Nephron progenitor cell (in vitro differentiated cells): Measurements from ENCODE around the gene C10orf90.

Experiments used
- DNase-seq: peaks from one replicate; pipeline ENCODE4 v3.0.0; 2021
- H3K27ac Mint-ChIP-seq: 2 replicates; pipeline ENCODE4 v1.8.0; 2021; ENCODE audit warnings: mild to moderate bottlenecking, moderate library complexity, mixed read lengths
- H3K27me3 Mint-ChIP-seq: 2 replicates; pipeline ENCODE4 v1.8.0; 2021; ENCODE audit warnings: mild to moderate bottlenecking, low read depth, mixed read lengths; ENCODE audit not compliant: poor library complexity
- H3K36me3 Mint-ChIP-seq: 2 replicates; pipeline ENCODE4 v1.8.0; 2021; ENCODE audit warnings: low read depth, mixed read lengths
- H3K4me1 Mint-ChIP-seq: 2 replicates; pipeline ENCODE4 v1.8.0; 2021; ENCODE audit warnings: mixed read lengths
- H3K4me3 Mint-ChIP-seq: 2 replicates; pipeline ENCODE4 v1.8.0; 2021; ENCODE audit warnings: mild to moderate bottlenecking, moderate library complexity, mixed read lengths
- H3K9me3 Mint-ChIP-seq: 2 replicates; pipeline ENCODE4 v1.8.0; 2021; ENCODE audit warnings: mild to moderate bottlenecking, moderate library complexity, mixed read lengths
- TF ChIP-seq, protein P1 (sequence below): fragments of 200-600 bp; sonication (generic); IDR thresholded peaks from 2 replicates; pipeline ENCODE4 v1.5.0; 2021; ENCODE audit warnings: antibody characterized with exemption

C10orf90 gene

DNA sequence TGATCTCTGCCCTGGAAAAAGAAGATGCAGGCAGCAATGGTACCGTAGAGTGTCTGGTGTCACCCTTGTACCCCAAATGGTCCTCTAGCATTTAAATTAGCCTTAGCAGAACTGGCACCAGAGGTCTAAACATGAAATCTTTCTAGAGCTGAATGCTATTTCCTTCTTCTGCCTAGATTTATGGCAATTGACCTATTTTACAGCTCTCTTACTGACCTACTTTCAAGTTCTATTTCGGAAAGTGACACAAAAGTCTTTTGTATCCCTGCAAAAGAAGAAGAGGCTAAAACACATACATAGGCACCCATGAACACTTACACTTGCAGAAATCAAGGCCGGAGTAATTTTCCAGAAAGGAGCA lies 272.1 kb downstream of the C10orf90 start:
- Mint-ChIP-seq H3K4me1 (peaks cover 39% of the 10 kb centered on the region), H3K27ac (no peak overlapping the region), H3K9me3 (peaks cover 4% of the 10 kb centered on the region), H3K4me3 (no peak overlapping the region), H3K36me3 (no peaks in the 10 kb centered on the region), H3K27me3 (peaks cover 6% of the 10 kb centered on the region)
- no peak for DNase-seq
- TF ChIP-seq, protein P1, sequence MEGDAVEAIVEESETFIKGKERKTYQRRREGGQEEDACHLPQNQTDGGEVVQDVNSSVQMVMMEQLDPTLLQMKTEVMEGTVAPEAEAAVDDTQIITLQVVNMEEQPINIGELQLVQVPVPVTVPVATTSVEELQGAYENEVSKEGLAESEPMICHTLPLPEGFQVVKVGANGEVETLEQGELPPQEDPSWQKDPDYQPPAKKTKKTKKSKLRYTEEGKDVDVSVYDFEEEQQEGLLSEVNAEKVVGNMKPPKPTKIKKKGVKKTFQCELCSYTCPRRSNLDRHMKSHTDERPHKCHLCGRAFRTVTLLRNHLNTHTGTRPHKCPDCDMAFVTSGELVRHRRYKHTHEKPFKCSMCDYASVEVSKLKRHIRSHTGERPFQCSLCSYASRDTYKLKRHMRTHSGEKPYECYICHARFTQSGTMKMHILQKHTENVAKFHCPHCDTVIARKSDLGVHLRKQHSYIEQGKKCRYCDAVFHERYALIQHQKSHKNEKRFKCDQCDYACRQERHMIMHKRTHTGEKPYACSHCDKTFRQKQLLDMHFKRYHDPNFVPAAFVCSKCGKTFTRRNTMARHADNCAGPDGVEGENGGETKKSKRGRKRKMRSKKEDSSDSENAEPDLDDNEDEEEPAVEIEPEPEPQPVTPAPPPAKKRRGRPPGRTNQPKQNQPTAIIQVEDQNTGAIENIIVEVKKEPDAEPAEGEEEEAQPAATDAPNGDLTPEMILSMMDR: no peak

DNA sequence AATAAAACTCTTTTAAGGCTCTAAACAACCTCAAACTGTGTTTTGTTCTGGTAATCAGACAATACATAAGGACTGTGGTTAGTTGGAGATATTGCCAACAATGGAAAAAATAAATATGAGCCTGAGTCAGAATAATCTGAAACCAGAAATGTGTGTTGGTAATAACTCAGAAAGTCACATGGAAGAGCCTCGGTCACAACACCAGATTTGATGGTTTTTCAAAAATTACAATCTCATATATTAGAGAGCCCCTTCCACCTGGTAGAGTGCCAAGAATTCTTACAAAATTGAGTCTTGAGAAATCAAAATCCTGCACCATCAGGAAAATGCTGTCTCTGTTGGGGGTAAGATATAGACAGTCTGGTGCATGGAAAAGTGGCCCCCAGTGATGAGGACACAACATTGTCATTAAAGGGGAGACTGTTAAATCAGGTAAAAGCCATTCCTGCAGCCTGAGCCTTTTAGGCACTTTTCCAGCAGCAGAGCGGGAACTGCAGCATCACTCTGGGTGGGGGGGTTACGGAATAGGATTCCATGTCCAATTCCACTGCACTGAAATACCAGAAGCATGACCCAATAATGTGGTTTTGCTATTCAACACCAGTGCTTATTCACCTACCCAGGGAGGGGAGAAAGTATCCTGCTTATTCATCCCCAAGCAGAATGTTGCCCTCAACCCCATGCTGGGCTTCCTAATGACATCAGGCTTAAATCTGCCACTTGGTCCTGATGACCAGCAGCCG lies 272.7 kb downstream of the C10orf90 start:
- H3K4me1 Mint-ChIP-seq: peaks cover 34% of the 10 kb centered on the region
- H3K27ac Mint-ChIP-seq: no peak overlapping the region
- no peak overlapping the region for H3K4me3 Mint-ChIP-seq
- peaks cover 6% of the 10 kb centered on the region for H3K27me3 Mint-ChIP-seq
- H3K36me3 Mint-ChIP-seq: no peaks in the 10 kb centered on the region
- TF ChIP-seq, protein P1: no peak
- peak; percentile 21 for DNase-seq
- peaks cover 4% of the 10 kb centered on the region for H3K9me3 Mint-ChIP-seq

DNA sequence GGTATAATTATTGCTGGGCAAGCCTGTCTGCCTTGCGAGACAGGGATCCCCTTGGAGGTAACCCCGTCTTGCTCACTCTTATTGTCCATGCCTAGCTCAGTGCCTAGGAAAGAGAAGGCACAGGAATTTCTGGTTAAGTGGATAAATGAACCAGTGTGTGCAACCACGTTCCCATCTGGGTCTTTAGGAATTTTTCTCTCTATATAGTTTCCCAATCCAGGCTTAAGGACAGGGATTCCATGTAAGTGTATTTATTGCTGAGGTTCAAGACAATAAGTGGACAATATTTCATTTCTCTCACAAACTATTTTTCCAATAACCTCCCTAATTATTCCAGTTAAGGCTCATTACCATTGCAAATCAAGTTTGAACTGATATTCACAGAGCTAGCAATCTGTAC lies 273.3 kb downstream of the C10orf90 start:
- peaks cover 6% of the 10 kb centered on the region for H3K27me3 Mint-ChIP-seq
- no peak overlapping the region for H3K27ac Mint-ChIP-seq
- no peak for DNase-seq
- peaks cover 34% of the 10 kb centered on the region for H3K4me1 Mint-ChIP-seq
- H3K36me3 Mint-ChIP-seq: no peaks in the 10 kb centered on the region
- peaks cover 4% of the 10 kb centered on the region for H3K9me3 Mint-ChIP-seq
- no peak overlapping the region for H3K4me3 Mint-ChIP-seq
- TF ChIP-seq, protein P1: no peak

DNA sequence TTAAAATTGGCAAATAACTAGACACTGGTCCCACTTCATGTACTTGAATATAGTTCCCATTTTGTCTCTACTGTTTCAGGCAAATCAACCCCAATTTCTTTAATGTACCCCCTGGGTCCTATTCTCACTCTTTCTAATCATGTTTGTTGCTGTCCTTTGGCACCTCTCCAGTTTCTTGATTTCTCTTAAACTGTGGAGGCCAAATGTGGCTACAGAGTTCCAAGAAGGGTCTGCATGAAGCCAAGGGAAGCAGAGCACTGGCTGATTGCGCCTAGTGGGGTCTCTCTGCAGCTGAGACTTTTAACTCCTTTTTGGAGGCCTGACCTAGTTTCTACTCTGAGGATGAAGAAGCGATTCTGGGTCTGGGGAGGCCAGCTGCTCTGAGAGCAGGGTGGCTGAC lies 275.5 kb downstream of the C10orf90 start:
- TF ChIP-seq, protein P1: no peak
- Mint-ChIP-seq H3K27ac (no peak overlapping the region), H3K4me1 (peaks cover 48% of the 10 kb centered on the region), H3K4me3 (no peak overlapping the region), H3K27me3 (peaks cover 15% of the 10 kb centered on the region), H3K36me3 (peaks cover 4% of the 10 kb centered on the region), H3K9me3 (peaks cover 8% of the 10 kb centered on the region)
- DNase-seq: no peak

DNA sequence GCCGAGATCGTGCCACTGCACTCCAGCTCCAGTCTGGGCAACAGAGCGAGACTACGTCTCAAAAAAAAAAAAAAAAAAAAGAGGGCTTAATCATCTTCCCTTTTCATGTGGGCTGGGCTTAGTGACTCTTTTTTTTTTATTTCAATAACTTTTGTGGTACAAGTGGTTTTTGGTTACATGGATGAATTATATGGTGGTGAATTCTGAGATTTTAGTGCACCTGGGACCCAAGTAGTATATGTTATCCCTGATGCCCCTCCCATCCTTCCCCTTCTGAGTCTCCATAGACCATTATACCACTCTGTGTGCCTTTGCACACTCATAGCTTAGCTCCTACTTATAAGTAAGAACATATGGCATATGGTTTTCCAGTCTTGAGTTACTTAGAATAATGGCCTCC lies 277.4 kb downstream of the C10orf90 start:
- peaks cover 32% of the 10 kb centered on the region for H3K27me3 Mint-ChIP-seq
- no peak overlapping the region for H3K27ac Mint-ChIP-seq
- TF ChIP-seq, protein P1: no peak
- no peak overlapping the region for H3K4me3 Mint-ChIP-seq
- peaks cover 9% of the 10 kb centered on the region for H3K36me3 Mint-ChIP-seq
- no peak for DNase-seq
- H3K4me1 Mint-ChIP-seq: peaks cover 35% of the 10 kb centered on the region
- H3K9me3 Mint-ChIP-seq: peaks cover 18% of the 10 kb centered on the region

DNA sequence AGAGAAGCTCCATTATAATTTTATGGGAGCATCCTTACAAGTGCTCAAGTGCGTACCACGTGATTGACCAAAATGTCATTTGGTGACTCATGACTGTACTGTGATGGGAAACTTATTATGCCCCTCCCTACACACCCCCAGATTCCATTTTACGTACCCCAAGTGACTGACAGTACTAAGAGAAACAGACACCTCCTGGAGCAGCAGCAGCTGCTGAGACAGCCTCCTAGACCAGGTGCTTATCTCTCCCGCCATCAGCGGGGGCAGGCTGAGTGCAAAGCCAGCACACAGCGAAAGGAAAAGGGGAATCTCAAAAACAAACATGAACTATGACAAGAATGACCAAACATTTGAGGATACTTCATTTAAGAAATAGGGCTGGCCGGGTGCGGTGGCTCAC lies 278.0 kb downstream of the C10orf90 start:
- H3K27ac Mint-ChIP-seq: no peak overlapping the region
- H3K9me3 Mint-ChIP-seq: peaks cover 18% of the 10 kb centered on the region
- TF ChIP-seq, protein P1: no peak
- H3K27me3 Mint-ChIP-seq: peaks cover 35% of the 10 kb centered on the region
- DNase-seq: no peak
- peaks cover 30% of the 10 kb centered on the region for H3K4me1 Mint-ChIP-seq
- H3K36me3 Mint-ChIP-seq: peaks cover 9% of the 10 kb centered on the region
- no peak overlapping the region for H3K4me3 Mint-ChIP-seq
